Measurements from ENCODE around the gene POU3F2.

POU3F2 gene

DNA sequence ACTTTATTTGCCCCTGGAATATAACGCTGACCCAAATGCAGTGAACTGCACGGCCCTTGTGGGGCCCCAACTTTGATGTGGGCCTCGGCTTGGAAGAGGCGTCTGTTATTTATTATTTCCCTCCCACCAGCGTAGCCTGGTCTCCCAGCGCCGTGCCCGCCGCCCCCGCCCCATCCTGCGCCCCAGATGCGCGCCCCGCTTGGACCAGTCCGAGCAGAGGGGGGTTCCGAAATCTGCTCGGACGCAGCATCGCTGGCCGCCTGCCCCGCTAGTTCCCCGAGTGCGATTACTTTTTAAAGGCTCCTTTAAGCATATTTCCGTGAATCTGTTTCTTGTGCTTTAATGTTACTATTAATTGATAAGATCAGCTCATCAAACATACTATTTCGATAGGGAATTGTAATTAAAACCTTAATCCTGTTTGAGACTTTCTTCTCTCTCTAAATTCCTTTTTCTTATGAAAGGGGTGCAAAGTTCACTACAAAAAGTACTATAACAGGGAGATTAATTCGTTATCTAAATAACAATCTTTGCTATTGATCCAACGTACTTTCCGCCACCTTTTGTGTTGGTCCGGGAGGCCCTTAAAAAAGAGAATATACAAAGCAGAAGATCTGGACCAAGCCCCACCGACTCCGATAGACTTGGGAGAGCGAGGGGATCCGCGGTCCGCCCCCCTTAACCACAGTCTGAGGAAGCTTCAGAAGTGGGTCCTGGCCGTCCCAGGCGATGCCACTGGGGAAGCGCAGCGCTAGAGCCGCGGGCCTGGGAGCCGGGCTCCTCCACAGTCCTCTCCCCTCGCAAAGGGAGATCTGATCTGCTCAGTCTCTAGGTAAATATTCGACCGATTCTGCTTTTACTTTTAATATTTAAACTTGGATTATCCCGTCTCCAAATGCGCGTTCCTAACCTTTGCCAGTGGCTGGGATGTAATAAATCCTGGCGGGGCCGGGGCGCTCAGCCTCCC is 10.2 kb downstream of the POU3F2 start:
- no peak for DNase-seq

DNA sequence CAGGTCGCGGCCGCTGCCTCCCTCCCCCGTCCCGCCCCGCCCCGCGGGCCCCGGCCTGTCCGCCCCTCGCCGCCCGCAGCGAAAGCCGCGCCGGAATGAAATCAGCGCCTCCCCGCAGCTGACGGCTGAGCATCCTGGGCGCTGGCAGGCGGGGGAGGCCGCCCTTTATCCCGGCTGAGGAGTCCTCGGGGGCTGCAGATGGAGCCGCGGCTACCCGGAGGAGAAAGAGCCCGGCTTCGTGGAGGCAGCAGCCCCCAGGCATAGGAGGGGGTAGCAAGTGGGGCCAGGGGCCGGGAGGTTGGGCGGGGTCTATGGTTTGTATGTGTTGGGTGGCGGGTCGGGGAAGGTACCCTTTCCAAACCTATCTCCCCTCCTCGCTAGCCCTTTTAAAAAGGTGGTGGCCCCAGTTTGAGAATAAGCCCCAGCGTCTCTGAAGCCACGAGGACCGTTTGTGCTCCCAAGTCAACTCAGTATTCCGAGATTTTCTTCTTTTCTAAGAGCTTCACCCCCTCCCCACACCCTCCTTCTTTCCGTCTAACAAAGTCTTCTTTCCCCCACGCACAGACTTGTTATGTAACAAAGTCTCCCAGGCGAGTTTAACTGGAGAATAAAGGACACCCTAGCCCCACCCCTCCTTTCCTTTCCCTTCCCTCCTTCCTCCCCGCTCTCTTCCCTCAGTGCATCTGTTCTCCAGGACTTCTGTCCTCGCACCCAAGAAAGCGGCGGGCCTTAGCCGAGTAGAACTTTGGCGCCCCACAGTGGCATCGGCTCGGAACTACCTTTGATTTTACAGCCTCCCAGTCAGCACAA is 11.0 kb downstream of the POU3F2 start:
- DNase-seq: peak; percentile 80

GRCh38 chr6:98846021-98846380 is 11.6 kb downstream of the POU3F2 start:
- no peak for DNase-seq

- DNase-seq: no peak
These were observed 13.0 kb downstream of the POU3F2 start for GRCh38 chr6:98847416-98847778.

- no peak for DNase-seq
These were observed 13.6 kb downstream of the POU3F2 start for GRCh38 chr6:98847779-98848538.

GRCh38 chr6:98848539-98849242 is 14.3 kb downstream of the POU3F2 start:
- DNase-seq: no peak

- DNase-seq: no peak
These were observed 30.1 kb downstream of the POU3F2 start for GRCh38 chr6:98864497-98864896.

GRCh38 chr6:98871057-98871456 is 36.7 kb downstream of the POU3F2 start:
- DNase-seq: no peak

DNA sequence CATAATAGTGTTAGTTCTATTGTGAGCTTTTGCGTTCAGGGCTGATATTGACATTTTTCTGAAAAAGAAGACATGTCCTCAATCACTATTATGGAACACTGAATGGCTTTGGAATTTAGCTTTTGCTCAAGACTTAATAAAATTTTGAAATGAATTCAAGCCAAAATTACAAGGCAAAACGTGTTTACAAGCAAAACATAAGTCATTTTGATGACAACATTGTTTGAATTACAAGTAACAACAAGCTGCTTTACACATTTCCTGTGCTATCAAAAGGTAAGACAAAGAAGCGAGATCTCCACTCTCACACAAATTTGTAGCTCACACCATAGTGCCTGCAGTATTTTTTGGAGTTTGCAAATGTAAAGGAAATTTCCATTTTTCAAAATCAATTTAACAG is 37.4 kb downstream of the POU3F2 start:
- no peak for DNase-seq

GRCh38 chr6:98875375-98875774 is 41.0 kb downstream of the POU3F2 start:
- no peak for DNase-seq

- DNase-seq: no peak
These were observed 42.9 kb downstream of the POU3F2 start for GRCh38 chr6:98877250-98877649.

DNA sequence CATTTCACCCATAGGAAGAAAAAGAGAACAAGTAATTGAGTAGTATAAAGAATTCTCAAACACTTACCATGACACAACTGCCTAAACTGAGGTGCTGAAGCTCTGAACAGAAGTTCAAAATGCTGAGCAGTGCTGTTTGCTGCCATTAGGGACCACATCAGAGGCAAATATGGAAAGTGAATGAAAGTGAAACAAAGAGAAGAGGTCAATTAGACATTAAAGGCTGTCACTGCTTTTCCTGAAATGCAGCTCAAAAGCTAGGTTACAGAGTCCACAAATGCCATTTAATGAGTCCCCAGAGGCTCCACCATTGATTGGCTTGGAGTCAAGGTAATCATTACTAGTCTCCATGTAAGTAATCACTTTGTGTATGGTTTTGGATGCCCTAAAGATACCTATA is 46.1 kb downstream of the POU3F2 start:
- DNase-seq: no peak

DNA sequence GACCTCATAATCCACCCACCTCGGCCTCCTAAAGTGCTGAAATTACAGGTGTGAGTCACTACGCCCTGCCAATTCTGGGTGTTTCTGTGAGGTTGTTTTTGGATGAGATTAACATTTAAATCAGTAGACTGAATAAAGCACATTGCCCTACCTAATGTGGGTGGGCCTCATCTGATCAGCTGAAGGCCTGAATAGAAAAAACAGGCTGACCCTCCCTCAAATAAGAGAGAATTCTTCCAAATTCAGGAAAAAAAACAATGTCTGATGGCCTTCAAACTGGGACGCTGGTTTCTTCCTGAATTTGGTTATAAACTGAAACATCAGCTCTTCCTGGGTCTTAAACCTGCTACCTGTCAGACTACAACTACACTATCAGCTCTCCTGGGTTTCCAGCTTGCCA is 51.0 kb downstream of the POU3F2 start:
- no peak for DNase-seq

DNA sequence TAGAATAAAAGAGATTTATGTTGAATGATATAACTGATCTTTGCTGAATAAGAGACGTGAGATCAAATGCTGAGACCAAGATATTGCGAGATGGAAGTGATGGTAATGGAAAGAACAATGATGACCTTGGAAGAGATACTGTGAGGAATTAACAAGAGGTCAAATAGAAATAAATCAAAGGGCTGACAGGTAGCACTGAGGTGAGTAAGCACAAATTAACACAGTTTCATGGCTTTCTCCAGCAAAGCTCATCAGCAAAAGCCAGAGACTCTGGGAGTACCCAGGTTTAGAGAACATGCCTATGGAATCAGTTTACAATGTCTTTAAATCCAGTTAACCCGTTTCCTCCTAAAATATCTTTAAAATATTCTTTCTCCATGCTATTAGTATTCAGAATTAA is 53.3 kb downstream of the POU3F2 start:
- DNase-seq: no peak

All from fibroblast of skin of back (primary cell).